MCF 10A (cell line): ENCODE data around the gene POLN. TPM values are rescaled to one million over a fixed set of nuclear protein-coding genes. Genes with fewer than 3 reads are reported as not detected.

Experiments used
- BruUV-seq: library from RNA; stranded (reverse); fragments of 400-500 nt; replicated peaks from 2 replicates; lab custom pipeline; 2021; lab: Mats Ljungman, UMichigan
- CTCF ChIA-PET: fragments of 300-600 bp; sonication (Branson Sonifier 250); formaldehyde crosslinking; extraction: SDS; loops from one replicate; lab custom pipeline; 2021; ENCODE audit warnings: antibody characterized with exemption, inconsistent platforms; lab: Yijun Ruan, JAX
- POLR2A ChIA-PET: fragments of 300-600, 350-650 bp; sonication (Branson Sonifier 250); formaldehyde crosslinking; extraction: SDS; loops from one replicate; lab custom pipeline; 2020; ENCODE audit warnings: antibody characterized with exemption, inconsistent platforms; lab: Yijun Ruan, JAX
- DNase-seq: peaks from one replicate; pipeline ENCODE4 v3.0.0-alpha.2; 2018; ENCODE audit not compliant: unreplicated experiment
- H3K27ac Mint-ChIP-seq: one replicate; pipeline ENCODE4 v1.8.0; 2022; ENCODE audit warnings: mild to moderate bottlenecking, low read depth, mixed read lengths; ENCODE audit not compliant: unreplicated experiment
- H3K27me3 Mint-ChIP-seq: one replicate; pipeline ENCODE4 v1.8.0; 2022; ENCODE audit warnings: mixed read lengths; ENCODE audit not compliant: insufficient read depth, unreplicated experiment
- H3K36me3 Mint-ChIP-seq: one replicate; pipeline ENCODE4 v1.8.0; 2022; ENCODE audit warnings: mild to moderate bottlenecking, moderate library complexity, mixed read lengths; ENCODE audit not compliant: insufficient read depth, unreplicated experiment
- H3K4me1 Mint-ChIP-seq: one replicate; pipeline ENCODE4 v1.8.0; 2022; ENCODE audit warnings: mixed read lengths; ENCODE audit not compliant: insufficient read depth, unreplicated experiment
- H3K4me3 Mint-ChIP-seq: one replicate; pipeline ENCODE4 v1.8.0; 2022; ENCODE audit warnings: mild to moderate bottlenecking, moderate library complexity, mixed read lengths; ENCODE audit not compliant: unreplicated experiment
- H3K9me3 Mint-ChIP-seq: one replicate; pipeline ENCODE4 v1.8.0; 2022; ENCODE audit warnings: mixed read lengths; ENCODE audit not compliant: unreplicated experiment
- intact Hi-C: fragments of 100-400 bp; cut with micrococcal nuclease; formaldehyde crosslinking; loops from 2 replicates; pipeline ENCODE4 v1.14.1; 2022
- total RNA-seq: library from RNA; stranded (reverse); gene quantifications from 2 replicates; pipeline ENCODE4 v1.2.3, GENCODE V29; 2022
- TF ChIP-seq, protein P1 (sequence below): fragments of 200-600 bp; IDR thresholded peaks from one replicate; pipeline ENCODE4 v1.8.0; 2022; ENCODE audit warnings: antibody characterized with exemption, mild to moderate bottlenecking; ENCODE audit not compliant: unreplicated experiment

Gene POLN
- total RNA-seq, 1 experiment from 2014 or later: 3.1 TPM

DNA sequence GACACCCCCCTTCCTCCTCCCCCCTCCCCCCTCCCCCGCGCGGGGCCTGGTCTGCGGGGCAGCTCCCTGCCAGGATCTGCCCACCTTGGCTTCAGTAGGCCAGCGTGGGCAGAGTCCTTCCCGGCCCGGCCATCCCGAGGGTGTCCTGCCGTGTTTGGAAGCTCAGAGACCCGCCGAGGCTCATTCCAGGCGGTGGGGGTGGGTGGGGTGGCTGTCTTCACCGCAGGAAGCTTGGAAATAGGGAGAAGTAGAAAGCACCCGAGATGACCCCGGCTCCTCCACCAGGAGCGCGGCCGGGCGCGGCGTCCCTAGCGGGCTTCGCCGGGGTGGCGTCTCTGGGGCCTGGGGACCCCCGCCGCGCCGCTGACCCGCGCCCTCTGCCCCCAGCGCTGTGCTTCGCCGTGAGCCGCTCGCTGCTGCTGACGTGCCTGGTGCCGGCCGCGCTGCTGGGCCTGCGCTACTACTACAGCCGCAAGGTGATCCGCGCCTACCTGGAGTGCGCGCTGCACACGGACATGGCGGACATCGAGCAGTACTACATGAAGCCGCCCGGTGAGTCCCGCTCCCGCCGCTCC lies 181.2 kb downstream of the POLN start:
- Mint-ChIP-seq H3K27me3 (peaks cover 6% of the 10 kb centered on the region), H3K27ac (no peak overlapping the region), H3K36me3 (peaks cover 5% of the 10 kb centered on the region), H3K4me3 (no peak overlapping the region), H3K4me1 (no peaks in the 10 kb centered on the region), H3K9me3 (no peaks in the 10 kb centered on the region)
- BruUV-seq: no TSS peak
- TF ChIP-seq, protein P1, sequence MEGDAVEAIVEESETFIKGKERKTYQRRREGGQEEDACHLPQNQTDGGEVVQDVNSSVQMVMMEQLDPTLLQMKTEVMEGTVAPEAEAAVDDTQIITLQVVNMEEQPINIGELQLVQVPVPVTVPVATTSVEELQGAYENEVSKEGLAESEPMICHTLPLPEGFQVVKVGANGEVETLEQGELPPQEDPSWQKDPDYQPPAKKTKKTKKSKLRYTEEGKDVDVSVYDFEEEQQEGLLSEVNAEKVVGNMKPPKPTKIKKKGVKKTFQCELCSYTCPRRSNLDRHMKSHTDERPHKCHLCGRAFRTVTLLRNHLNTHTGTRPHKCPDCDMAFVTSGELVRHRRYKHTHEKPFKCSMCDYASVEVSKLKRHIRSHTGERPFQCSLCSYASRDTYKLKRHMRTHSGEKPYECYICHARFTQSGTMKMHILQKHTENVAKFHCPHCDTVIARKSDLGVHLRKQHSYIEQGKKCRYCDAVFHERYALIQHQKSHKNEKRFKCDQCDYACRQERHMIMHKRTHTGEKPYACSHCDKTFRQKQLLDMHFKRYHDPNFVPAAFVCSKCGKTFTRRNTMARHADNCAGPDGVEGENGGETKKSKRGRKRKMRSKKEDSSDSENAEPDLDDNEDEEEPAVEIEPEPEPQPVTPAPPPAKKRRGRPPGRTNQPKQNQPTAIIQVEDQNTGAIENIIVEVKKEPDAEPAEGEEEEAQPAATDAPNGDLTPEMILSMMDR: no peak
- intact Hi-C loops: no loop called here
- DNase-seq: no peak
- ChIA-PET CTCF (no interaction called here), POLR2A (no interaction called here)

DNA sequence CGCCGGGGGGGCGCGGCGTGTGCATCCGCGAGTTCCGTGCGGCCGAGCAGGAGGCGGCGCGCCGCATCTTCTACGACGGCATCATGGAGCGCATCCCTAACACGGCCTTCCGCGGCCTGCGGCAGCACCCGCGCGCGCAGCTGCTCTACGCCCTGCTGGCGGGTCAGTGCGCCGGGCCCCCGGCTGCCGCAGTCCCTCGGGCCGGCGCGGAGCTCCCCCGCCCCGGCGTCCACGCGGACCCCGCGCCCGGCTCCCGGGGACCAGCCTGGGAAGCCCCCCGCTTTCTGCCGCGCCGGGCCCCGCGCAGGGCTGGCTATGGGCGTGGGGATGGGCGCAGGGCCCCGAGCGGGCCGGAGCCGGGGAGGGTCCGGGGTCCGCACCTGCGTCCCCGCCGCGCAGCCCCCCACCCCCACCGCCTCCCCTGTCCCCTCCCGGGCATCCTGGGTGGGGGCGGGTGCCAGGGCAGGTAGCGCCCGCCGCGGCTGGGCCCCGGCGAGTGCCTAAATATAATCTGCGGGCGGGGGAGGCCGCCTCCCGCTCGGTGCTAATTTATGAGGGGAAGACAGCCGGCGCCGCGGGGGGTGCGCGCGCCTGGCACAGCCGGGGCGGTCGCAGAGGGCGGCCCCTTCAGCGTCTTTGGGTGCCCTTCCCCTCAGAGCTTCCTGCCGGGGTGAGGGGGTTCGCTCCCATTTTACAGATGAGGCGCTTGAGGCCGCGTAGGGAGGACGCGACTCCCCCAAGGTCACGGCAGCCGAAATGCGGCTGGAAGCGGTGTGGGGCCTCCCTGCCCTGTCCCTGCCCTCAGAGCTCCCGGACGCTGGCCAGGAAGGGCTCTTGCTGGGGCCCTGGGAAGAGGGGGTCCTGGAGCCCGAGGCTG lies 182.0 kb downstream of the POLN start:
- no peak overlapping the region for H3K27ac Mint-ChIP-seq
- ChIA-PET CTCF (interaction anchor here (0.6 kb wide), 1 partner anchor 86 kb away, joined by 3 read pairs; no protein-coding TSS in a partner anchor), POLR2A (no interaction called here)
- TF ChIP-seq, protein P1: no peak
- BruUV-seq: no TSS peak
- peaks cover 12% of the 10 kb centered on the region for H3K27me3 Mint-ChIP-seq
- no peaks in the 10 kb centered on the region for H3K9me3 Mint-ChIP-seq
- intact Hi-C loops: no loop called here
- no peak for DNase-seq
- H3K4me1 Mint-ChIP-seq: no peaks in the 10 kb centered on the region
- peaks cover 5% of the 10 kb centered on the region for H3K36me3 Mint-ChIP-seq
- H3K4me3 Mint-ChIP-seq: no peak overlapping the region

DNA sequence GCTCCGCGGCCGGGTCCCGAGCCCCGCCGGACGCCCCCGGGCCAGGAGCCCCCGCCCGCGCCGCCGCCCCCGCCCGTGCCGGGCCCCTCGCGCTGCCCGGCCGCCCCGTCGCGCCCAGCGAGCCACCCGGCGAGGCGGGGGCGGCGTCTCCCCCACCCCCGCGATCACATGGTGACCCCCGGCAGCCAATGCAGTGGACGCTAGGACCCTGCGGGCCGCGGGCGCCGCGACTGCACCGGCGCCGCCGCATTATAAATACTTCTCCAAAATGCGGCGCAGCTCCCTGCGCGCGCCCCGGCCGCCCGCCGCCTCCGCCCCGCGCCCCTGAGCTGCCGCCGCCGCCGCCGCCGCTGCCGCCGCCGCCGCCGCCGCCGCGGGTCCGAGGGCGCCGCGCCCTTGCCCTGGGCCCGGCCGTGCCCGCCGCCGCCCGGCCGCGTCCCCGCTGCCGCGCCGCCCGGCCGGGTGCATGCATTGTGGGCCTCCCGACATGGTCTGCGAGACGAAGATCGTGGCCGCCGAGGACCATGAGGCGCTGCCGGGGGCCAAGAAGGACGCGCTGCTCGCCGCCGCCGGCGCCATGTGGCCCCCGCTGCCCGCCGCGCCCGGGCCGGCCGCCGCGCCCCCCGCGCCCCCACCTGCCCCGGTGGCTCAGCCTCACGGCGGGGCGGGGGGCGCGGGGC lies 182.7 kb downstream of the POLN start, which contains the start of gene NAT8L:
Gene NAT8L (plus strand): TSS at position 282 of the 680 bp plus-strand sequence. CDS start 185 bp downstream, at position 467.
- Mint-ChIP-seq H3K27me3 (peaks cover 16% of the 10 kb centered on the region), H3K4me3 (peak within 1 kb of the TSS; percentile 51), H3K36me3 (no peaks in the 10 kb centered on the region), H3K4me1 (no peaks in the 10 kb centered on the region), H3K27ac (no peak within 1 kb of the TSS), H3K9me3 (no peaks in the 10 kb centered on the region)
- ChIA-PET POLR2A (no interaction called here), CTCF (interaction anchor here (0.6 kb wide), 1 partner anchor 87 kb away, joined by 3 read pairs; no protein-coding TSS in a partner anchor)
- intact Hi-C loops: no loop called here
- peak; percentile 9 for DNase-seq
- TF ChIP-seq, protein P1: no peak
- BruUV-seq: no TSS peak
